T-helper 9 cell (primary cell): Measurements from ENCODE around the gene DEAF1.

Source experiments
- DNase-seq: peaks from one replicate; pipeline ENCODE4 v3.0.0-alpha.2; 2020

Gene DEAF1

GRCh38 chr11:643849-644738, 50.9 kb downstream of the DEAF1 start:
- no peak for DNase-seq

- DNase-seq, result no peak
Measured at GRCh38 chr11:643366-643765, 51.7 kb downstream of the DEAF1 start.

- DNase-seq, result no peak
Measured at GRCh38 chr11:641806-642370, 53.1 kb downstream of the DEAF1 start.

GRCh38 chr11:640021-640706, 54.9 kb downstream of the DEAF1 start:
- no peak for DNase-seq

GRCh38 chr11:639332-639955, 55.6 kb downstream of the DEAF1 start:
- DNase-seq, result no peak

- DNase-seq, result no peak
Measured at GRCh38 chr11:638631-639331, 56.2 kb downstream of the DEAF1 start.

DNA sequence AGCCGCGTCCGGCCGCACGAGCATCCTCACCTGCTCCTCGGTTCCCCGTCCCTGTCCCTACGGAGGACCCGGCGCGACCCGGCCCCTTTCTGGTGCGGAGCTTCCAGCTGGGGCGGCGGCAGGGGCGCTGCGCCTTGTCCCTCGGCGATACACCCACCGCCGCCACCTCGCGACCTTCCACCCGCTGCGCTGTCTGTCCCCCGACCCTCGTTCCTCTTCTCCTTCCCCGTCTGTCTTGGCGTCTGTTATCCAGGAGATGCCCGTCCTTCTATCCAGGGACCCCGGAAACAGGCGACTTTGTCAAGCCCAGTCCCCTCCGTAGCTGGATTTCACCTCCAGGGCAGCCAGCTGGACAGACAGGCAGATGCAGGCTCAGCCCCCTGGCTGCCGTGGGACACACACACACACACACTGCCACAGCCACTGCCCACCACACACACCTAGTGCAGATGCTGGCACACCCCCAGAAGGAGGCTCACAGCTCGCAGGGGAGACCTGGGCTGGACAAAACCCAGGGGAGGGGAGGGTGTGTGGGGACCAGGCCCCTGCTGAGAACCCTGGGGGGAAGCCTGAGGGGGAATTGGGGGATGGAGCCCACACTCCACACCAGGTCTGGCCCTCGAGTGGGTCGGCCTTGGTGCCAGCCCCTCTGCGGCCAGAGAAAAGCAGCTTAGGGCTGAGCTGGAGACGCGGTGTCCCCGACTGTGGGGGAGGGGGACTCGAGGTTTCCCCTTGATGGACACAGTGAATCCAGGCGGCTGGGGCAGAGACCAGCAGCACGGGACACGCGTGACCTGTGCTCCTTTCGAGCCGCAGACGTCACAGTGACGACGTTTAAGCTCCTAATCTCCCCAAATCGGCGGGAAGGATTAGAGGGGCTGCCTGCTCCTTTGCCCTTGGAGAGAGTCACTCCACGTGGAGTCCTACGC, 57.2 kb downstream of the DEAF1 start:
- DNase-seq, result no peak

GRCh38 chr11:637333-637592, 57.8 kb downstream of the DEAF1 start:
- DNase-seq, result no peak

DNA sequence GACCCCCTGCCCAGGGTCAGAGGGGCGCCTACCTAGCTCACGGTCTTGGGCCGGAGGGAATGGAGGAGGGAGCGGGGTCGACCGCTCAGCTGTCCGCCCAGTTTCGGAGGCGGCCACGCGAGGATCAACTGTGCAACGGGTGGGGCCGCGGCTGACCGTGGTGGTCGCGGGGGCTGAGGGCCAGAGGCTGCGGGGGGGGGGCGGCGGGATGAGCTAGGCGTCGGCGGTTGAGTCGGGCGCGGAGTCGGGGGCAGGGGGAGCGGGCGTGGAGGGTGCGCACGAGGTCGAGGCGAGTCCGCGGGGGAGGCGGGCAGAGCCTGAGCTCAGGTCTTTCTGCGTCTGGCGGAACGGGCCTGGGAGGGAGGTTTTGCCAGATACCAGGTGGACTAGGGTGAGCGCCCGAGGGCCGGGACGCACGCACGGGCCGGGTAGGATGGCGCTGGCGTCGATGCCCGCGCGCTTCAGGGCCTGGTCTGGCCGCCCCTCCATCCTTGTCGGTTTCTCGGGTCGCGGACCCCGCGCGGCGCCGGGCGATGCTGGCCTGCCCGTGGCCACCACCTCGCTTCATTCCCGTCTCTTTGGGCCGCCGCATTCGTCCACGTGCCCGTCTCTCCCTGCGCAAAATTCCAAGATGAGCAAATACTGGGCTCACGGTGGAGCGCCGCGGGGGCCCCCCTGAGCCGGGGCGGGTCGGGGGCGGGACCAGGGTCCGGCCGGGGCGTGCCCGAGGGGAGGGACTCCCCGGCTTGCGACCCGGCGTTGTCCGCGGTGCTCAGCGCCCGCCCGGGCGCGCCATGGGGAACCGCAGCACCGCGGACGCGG, 58.3 kb downstream of the DEAF1 start, which contains the start of gene DRD4:
DRD4 (plus strand) TSS at position 759 of the 822 bp plus-strand sequence; CDS start at position 795, 36 bp downstream.
- DNase-seq, result no peak

GRCh38 chr11:635945-636510, 59.0 kb downstream of the DEAF1 start:
- no peak for DNase-seq

DNA sequence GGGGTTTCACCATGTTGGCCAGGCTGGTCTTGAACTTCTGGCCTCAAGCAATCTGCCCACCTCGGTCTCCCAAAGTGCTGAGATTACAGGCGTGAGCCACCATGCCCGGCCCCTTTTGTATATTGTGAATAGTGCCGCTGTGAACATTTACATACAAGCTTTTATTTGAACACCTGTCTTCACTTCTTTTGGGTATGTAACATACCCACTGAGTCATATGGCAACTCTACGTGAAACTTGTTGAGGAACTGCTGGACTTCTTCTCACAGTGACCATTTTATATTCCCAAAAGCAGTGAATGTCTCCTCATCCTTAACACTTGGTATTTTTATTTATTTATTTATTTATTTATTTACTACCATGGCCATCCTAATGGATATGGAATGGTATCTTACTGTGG, 64.2 kb downstream of the DEAF1 start:
- DNase-seq, result no peak

DNA sequence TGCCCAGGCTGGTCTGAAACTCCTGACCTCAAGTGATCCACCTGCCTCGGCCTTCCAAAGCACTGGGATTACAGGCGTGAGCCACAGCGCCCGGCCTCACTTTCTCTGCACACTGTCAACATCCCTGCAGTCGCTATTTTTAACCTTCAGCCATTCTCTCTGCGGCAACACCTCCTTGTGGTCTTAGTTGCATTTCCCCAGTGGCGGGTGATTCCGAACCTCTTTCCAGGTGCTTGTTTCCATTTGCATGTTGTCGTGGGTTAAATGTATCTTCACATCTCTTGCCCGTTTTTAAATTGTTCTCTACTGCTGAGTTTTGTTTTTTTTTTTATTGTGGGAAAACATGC, 65.8 kb downstream of the DEAF1 start:
- DNase-seq, result no peak

DNA sequence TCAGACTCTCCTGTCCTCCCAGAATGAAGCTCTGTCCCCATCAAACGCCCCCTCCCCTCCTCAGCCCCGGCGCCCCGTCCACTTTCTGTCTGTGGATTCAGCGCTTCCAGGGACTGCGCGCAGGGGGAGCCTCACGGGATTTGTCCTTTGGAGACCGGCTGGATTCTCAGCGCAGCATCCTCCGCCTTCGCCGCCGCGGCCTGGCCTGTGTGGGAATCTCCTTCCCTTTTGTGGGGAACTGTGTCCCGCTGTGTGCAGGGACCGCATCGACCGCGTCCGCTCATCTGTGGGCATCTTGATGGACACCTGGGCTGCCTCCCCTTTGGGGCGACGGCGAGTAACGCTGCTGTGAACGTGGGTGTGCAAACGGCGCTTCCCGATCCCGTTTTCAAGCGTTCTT, 67.0 kb downstream of the DEAF1 start:
- no peak for DNase-seq

GRCh38 chr11:627308-627576, 67.8 kb downstream of the DEAF1 start:
- DNase-seq, result no peak

DNA sequence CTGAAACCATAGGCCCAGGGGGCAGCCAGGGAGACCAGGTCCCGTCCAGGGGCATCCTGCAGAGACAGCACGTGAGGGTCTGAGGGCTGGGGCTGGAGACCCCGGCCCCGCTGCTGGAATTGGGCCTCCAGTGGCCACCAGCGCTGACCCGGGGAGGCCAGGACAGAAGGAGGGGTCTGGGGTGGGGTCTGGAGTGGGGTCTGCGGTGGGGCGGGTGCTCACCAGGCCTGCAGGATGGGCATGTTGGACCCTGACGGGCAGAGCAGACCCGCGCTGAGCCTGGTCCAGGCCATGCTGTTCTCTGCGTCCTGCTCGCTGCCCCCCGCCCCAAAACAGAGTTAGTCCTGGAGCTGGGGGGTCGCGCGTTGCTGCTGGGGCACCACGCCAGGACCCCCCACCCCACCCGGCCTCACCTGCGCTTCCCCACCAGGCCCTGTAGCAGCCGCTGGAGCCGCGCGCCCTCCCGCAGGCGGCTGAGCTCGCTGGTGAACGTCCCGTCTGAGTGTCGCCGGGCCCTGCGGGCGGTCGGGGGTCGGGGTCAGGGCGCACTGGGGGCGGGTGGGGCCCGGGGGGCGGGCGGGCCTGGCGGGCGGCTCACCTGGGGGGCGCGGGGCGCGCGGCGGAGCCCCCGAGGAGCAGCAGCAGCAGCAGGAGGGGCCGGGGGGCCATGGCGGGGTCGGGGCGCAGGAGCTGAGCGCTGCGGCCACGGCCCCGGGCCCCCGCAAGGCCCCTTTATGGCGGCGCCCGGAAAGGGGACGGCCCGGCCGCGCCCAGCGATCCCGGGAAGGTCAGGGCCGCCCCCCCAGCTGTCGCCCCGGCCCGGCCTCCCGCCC, 68.3 kb downstream of the DEAF1 start, which contains the start of gene SCT:
SCT (minus strand) TSS at position 707 of the 833 bp plus-strand sequence; CDS start at position 669, 38 bp downstream.
- DNase-seq, result no peak

- no peak for DNase-seq
Measured at GRCh38 chr11:625636-626268, 69.3 kb downstream of the DEAF1 start.

- no peak for DNase-seq
Measured at GRCh38 chr11:624705-625635, 70.1 kb downstream of the DEAF1 start, which contains the start of gene CDHR5. CDHR5 (minus strand) TSS chr11:624955; CDS start chr11:624902, 53 bp downstream.
